NCI-H146 treated with DMSO at 0.1 percent for 48 hours (cell line): ENCODE data around the gene OPCML.

Experiments used
- DNase-seq: peaks from one replicate; lab custom pipeline; 2025; ENCODE audit not compliant: unreplicated experiment; lab: John Stamatoyannopoulos, UW

The OPCML gene

DNA sequence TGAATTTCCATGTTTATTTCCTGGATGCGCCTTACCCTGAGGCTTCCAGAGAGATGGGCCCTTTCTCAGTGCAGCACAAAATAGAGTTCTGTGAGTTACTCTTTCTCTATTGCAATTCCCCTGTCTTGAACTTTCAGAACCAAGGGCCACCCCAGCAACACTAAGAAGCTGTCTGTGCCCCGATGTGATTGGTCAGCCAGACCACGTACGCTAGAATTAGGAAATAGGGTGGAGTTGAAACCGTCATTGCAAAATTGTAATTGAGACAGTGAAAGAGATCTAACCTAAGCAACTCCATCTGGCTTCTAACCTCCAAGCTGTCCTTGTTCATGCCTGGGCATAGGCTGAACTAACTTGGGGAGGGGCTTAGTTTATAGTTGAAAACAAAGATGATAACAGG lies 981.3 kb downstream of the OPCML start:
- DNase-seq = no peak

DNA sequence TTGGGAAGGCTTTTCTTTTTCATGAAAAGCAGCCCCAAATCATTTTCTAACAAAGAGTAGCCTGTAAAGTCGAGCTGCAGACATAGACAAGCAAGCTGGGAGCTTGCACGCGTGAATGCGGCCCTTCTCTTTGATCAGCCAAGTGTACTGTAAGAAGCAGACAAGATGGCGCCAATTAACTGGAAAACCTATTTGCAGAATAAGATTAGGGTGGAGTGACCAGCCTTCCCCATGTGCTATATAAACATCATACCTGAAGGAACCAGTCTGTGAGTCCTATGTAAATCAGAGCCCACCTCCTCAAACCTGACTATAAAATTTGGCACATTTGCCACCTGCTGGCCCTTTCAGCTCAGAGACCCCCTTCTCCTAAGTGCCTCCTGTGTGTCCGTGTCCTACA lies 982.7 kb downstream of the OPCML start:
- DNase-seq = no peak

DNA sequence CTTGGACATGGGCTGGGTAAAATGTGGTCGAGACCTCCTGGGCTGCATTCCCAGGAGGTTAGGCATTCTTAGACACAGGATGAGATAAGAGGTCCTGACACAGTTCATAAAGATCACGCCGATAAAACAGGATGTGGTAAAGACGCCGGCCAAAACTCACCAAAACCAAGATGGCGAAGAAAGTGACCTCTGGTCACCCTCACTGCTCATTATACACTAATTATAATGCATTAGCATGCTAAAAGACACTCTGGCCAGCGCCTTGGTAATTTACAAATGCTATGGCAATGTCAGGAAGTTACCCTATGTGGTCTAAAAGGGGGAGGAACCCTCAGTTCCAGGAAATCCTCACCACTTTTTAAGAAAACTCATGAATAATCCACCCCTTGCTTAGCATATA lies 983.3 kb downstream of the OPCML start:
- DNase-seq = no peak

DNA sequence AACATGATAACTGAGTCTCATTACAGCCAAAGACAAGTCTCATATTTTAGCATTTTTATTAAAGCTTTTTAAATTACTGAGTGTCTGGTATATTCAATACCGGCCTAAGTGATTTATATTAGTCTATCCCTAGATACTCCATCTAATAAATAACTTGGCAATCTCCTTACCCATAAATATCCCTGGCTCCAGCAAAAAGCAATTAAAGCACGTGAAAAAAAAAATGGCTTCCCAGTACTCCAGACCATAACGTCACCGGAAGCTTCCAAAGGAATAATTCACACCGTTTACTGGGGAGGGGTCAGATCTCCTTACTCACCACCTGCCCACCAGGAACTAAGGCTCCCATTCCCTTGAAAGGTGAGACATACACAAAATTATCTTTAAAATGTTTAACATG lies 988.3 kb downstream of the OPCML start:
- DNase-seq = no peak

DNA sequence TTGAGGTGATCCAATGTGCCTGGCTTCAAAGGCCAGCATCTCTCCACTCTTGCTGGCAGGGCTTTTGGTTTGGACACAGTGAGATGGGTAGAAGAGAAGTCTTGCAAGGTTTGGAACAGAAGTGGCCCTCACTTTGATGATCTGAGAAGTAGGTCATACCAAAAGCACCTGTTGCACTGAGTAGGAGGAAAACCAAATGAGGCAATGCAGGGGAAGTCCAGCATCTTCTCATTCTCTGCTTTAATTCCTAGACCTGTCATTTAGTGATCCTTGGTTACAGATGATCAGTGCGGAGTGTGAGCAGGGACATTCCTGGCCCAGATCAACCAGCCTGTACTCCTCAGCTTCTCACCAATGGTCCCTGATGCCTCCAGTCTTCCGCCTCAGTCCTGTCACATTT lies 990.5 kb downstream of the OPCML start:
- DNase-seq = no peak

DNA sequence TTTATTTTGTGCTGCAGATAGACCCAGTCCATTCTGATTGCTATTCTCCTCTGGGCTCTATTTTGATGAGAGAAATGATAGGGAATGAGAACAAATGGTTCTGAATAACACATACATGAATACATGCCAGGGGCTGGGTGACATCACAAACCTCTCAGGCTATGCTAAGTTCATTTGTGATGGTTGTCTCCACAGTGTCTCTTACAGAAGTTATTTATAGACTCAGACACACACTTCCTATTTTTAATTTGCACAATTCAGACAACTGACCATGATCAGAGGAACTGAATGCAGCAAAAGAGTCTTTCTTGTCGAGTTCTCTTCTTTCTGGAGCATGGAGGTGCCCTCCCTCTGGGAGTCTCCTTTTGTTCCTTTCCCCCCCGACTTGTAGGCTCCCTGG lies 991.7 kb downstream of the OPCML start:
- DNase-seq = no peak

DNA sequence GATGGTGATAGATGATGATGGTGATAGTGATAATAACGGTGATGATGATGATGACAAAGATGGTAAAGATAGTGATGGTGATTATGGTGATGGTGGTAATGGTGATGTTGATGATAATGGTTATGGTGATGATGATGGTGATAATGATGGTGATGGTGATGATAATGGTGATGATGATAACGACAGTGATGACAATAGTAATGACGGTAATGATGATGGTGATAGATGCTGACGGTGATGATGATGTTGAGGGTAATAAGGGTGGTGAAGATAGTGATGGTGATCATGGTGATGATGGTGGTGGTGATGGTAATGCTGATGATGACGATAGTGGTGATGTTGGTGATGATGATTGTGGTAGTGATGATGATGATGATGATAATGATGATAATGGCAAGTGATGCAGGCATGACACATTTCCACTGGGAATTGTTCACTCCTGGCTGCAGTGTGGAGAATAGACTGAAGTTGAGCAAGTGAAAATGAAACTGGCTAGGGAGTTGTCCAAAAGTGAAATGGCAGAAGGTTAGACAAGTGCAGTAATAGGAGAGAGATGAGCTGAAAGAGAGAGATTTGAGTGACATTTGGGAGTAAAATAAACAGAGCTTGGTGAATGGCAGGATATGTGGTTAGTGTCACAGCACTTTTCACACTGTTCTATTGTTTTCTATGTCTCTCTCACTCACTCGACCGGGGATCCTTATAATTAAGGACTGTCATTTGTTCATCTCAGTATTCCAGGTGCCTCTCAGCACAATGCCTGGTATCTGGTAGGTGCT lies 992.5 kb downstream of the OPCML start:
- no peak for DNase-seq

DNA sequence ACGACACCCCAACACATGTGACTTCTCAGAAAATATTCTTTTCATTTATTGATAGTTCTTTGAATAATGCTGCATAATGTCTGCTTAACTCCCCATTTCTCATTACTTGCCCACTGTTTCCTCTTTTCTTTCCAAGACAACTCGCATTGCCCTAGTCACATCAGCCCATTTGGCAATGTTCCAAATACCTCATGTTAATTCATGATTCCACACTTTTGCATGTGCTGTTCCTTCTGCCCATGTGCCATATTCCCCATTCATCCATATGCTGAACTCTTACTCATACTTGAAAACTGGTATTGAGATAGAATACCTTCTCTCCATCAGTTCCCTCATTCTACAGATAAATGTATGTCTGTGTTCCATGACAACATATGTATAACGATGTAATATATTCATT lies 993.7 kb downstream of the OPCML start:
- DNase-seq = no peak

DNA sequence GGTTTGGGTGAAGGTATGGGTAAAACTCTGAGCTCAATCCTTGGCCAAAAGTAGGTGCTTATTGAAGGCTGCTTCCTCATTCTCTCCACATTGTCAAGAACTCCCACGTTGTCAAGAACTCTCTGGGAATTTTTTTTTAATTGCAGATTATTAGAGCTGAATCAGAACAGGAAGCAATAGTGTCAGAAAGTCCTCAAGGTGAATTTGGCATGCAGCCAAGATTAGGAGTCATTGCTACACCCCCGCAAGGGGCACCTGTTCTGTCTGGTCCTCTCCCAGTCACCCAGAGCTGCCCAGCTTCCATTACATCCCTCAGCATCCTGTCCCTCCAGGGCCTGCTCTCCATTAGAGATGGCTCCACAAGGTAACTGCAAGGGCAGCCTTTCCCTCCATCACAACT lies 996.5 kb downstream of the OPCML start:
- DNase-seq = no peak

DNA sequence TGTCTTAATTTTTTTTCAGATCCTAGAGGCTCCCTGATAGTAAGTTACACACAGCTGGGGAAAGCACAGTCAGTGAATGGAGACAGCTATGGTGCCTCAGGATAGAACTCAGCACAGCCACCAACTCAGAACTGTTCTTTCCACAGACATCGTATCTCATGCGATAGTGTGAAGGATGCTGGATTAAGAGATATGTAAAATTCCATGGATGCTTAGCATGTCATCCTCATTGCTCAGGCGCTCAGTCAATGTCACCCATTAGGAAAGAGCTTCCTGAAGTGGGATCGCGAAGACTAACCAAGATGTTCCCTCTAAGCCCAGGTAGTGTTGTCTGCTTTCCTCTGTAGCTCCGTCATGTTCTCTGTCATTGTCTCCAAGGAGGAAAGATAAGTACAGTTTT lies 1000.4 kb downstream of the OPCML start:
- no peak for DNase-seq

DNA sequence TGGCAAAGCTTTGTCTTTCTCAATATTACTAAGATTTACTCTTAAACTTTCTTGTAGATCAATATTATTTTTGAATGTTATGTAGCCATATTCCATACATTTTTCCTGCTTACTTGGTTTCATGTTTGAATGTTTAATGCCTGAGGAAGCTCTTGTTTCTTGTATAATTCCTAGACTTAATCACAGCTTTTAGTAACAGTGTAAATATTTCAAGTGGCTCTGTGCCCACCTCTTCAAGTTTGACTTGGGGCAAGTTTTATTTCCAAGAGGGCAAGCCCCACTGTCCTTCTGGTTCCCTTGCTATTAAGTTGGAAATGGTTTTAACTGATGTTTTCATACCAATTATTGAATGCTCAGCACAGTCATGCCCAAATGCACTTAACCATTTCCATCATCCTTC lies 1004.1 kb downstream of the OPCML start:
- DNase-seq = no peak

DNA sequence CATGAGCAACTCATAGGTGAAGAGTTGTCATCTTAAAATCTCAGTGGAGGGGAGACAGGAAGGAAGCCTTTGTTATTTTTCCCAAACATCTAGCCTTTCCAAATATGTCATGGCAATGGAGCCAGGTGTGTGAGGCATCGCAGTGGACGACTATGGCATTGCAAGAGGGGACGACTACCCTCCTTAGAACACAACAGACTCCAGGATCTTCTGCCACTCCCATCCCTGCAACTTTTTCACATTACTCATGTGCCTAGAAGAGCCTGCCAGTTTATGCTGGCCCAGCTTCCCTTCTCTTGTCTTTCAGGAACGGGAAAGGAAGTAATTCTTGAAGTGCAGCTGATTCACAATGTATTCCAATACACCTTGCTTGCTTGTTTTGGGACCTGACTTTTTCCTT lies 1008.4 kb downstream of the OPCML start:
- DNase-seq = no peak

DNA sequence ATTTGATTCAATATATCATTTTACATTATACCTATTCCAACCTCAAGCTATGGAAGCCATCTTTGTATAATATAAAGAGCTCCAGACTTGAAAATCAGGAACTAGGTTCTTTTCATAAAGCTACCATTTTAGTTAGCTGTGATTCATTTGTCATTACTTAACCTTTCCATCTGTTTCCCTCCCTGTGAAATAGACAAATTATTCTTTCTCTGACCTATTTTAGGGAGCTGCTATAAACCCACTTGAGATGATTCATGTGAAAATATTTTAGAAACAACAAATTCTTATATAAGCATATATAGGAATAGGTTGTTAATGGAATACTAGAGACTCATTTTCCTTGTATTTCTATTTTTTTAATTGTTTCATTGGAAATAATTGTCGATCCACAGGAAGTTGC lies 1012.1 kb downstream of the OPCML start:
- no peak for DNase-seq

DNA sequence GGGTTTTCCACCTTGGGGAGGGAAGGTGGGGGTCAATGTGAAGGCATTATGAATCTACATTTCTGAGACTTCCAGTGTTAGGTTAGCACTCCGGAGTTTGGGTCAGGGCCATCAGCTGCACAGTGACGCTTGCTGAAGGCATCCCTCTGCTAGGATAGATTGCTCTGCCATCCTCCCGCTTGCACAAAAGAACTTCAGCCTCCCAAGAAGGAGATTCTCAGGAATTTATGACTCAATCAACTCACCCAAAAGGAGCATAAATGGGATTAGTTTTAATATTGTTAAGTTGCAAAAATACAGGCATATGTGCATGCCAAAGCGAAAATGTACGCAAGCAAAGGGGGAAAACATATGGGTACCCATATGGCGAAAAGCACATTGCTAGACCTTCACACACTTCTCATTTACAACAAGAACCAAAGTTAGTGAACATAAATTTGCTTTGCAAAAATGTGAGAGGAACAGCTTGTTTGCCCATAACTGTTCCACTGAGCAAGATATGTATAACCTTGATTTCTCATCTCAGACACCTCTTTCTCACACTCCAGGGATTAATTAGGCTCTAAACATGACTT lies 1013.0 kb downstream of the OPCML start:
- no peak for DNase-seq

DNA sequence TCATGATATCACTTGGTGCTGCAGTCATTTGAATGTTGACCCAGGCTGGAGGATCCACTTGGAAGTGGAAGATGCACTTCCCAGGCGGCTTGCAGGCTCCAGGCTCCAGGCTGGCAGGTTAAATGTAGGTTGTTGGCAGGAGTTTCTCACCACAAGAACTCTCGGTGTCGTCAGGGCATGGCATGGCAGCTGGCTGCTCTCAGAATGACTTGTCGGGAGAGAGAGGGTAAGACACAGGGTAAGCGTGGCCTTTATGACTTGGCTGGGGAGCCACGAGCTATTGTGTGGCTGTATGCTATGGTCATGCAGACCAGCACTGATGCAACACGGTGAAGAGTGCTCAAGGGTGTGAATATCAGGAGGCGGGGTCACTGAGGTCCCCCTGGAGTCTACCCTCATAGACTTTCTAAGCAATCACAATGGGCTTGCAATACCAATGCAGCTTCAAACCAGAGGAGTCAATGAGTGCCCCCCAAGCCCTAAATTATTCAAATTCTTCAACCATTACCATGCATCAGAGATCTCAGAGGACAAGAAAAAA lies 1027.7 kb downstream of the OPCML start:
- no peak for DNase-seq

DNA sequence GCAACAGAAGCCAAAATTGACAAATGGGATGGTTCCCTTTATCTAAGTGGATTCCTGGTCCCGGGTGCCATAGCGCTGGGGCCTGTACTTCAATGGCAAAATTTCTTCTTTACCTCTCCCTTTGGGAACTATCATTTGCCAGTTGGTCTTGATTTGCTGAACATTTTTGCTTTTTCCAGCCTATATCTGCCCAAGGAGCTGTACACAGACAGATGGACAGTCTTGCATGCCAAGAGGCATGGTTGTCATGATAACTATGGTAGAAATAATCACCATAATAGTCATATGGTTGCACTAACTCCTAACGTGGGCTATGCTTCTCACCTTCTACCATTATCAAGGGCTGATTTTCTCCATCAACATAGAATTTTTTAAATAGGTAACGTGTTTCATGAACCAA lies 1030.9 kb downstream of the OPCML start:
- no peak for DNase-seq

DNA sequence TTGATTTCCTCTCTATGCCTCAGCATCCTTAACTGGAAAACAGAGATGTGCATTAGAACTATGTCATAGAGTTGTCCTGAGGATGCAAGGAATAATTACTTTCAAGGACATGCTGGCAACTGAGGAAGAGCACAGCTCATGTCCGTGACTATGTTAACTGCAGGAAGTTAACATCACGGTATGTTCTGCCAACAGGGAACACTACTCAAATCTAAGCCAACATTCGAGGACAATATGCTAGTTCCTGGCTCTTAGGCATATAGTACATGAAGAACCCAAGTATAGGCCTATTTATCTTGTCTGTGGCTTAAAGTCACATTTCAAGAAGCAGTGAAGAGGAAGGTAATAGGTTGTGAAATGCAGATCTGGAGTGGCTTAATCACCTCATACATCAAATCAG lies 1032.6 kb downstream of the OPCML start:
- no peak for DNase-seq

DNA sequence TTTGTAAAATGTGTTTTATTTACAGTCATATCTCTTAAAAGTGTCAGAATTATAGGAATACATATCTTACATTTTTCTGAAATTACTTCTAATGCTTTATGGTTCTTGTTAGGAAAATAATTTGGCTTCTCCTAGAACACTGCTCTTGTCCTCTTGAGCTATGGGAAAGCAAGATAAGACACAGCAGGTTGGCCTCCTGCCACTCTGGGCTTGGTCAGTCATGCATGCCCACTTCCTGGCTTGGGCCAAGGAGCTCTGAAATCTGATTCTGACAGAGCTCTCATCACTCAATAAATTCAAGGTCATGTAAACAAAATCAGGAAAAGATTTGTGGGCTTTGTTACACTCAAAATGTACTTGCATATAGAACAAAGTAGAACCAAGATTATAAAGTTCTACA lies 1036.0 kb downstream of the OPCML start:
- no peak for DNase-seq

DNA sequence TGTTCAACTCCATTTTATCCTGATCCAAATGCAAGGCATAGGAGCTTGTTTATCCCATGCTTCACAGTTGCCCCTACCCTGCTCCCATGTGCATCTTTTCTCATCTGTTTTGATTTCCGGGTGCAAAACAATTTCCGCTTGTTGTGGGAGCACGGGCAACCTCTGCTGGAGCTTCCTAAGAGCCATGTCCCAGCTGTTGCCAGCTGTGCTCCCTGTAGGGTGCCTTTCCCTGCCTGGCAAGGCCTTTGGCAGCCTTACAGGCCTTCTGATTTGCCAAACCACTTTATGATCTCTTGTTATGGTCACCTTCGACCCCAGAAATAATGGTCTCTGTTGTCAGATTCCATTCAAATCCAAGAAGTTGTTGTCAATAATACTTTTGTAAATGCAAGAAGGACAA lies 1038.5 kb downstream of the OPCML start:
- DNase-seq = no peak

DNA sequence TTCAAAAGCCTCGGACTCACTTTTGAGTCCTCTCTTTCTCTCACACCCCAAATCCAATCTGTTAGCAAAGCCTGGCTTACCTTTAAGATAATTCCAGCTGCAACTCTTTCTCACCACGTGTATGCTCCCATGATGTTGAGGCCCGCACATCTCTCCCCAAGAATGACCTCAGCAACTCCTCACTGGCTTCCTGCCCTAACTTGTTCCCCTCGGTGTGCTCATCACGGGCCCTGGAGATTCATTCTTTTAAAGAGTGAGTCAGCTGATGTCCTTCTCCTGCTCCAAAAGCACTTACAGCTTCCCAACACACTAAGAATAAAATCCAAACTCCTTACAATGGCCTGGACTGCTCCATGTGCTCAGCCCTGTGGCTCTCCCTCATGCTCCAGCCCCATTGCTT lies 1041.3 kb downstream of the OPCML start:
- no peak for DNase-seq

DNA sequence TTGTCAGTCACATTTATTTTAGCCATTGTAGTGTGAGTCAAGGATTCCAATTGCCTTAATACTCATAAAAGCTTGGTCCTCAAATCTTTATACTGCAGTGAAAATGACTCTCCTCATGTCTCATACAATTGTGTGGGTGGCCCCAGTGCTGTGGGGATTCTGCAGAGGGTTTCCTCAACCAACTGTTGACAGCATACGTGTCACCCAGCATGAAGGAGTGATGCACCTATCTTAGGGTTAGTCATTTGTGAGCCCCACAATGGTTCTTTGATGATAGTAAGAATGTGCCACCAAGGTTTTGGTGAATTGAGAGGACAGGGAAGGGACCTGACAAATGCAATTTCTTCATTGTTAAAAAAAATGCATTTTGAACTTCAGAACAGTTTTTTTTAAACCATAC lies 1046.2 kb downstream of the OPCML start:
- no peak for DNase-seq

DNA sequence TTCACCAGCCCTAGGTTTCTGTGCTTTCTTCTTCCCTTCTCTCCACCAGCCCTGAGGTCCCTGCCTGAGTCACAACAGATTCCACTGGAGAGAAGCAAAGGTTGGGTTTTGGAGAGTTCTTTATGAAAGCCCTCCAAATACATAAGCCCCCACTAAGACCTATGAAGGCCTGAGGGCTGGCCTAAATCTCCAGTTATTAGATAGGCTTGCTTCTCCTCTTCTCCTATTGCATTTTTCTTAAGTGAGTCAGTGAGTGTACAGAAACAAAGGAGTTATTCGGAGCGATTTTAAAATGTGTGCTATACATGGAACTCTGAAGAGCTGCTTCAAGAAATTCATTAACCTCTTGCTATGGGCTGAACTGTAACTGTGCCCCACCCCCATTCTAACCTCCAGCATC lies 1057.3 kb downstream of the OPCML start:
- DNase-seq = no peak
